HEK293 (cell line): ENCODE measurements around the gene GNG7.
A peak's percentile ranks its signal among the peaks of the same experiment; 100 is the strongest.

Experiments used
- BCL11A ChIP-seq: fragments of 450-650 bp; formaldehyde crosslinking; IDR thresholded peaks from 2 replicates; pipeline ENCODE4 v1.5.1; 2016; ENCODE audit warnings: low read depth, missing biosample characterization, missing genetic modification characterization
- EGR2 ChIP-seq: fragments of 450-650 bp; formaldehyde crosslinking; IDR thresholded peaks from 2 replicates; pipeline ENCODE4 v1.5.1; 2016; ENCODE audit warnings: low read depth, missing biosample characterization, missing genetic modification characterization
- GLIS1 ChIP-seq: fragments of 450-650 bp; formaldehyde crosslinking; IDR thresholded peaks from 2 replicates; pipeline ENCODE4 v1.5.1; 2016; ENCODE audit warnings: missing biosample characterization, missing genetic modification characterization
- KLF16 ChIP-seq: fragments of 450-650 bp; formaldehyde crosslinking; IDR thresholded peaks from 2 replicates; pipeline ENCODE4 v1.5.1; 2017; ENCODE audit warnings: missing biosample characterization, missing genetic modification characterization
- KLF7 ChIP-seq: fragments of 450-650 bp; formaldehyde crosslinking; IDR thresholded peaks from 2 replicates; pipeline ENCODE4 v1.5.1; 2016; ENCODE audit warnings: missing biosample characterization, missing genetic modification characterization, borderline replicate concordance
- PRDM1 ChIP-seq: fragments of 450-650 bp; formaldehyde crosslinking; IDR thresholded peaks from 2 replicates; pipeline ENCODE4; 2016; ENCODE audit warnings: missing biosample characterization, missing genetic modification characterization
- PRDM10 ChIP-seq: fragments of 450-650 bp; formaldehyde crosslinking; IDR thresholded peaks from 2 replicates; pipeline ENCODE4 v1.5.1; 2016; ENCODE audit warnings: missing biosample characterization, missing genetic modification characterization
- SP2 ChIP-seq: fragments of 450-650 bp; formaldehyde crosslinking; IDR thresholded peaks from 2 replicates; pipeline ENCODE4 v1.5.1; 2016; ENCODE audit warnings: missing biosample characterization, missing genetic modification characterization
- ZBTB44 ChIP-seq: fragments of 450-650 bp; IDR thresholded peaks from 2 replicates; pipeline ENCODE4 v1.5.1; 2018; ENCODE audit warnings: missing biosample characterization, mild to moderate bottlenecking, missing genetic modification characterization
- ZBTB7A ChIP-seq: fragments of 450-650 bp; formaldehyde crosslinking; IDR thresholded peaks from 2 replicates; pipeline ENCODE4 v1.5.1; 2016; ENCODE audit warnings: low read depth, missing biosample characterization, missing genetic modification characterization
- ZNF174 ChIP-seq: fragments of 450-650 bp; formaldehyde crosslinking; IDR thresholded peaks from 2 replicates; pipeline ENCODE4 v1.5.0; 2017; ENCODE audit warnings: missing biosample characterization, mild to moderate bottlenecking, missing genetic modification characterization
- ZNF18 ChIP-seq: fragments of 450-650 bp; formaldehyde crosslinking; IDR thresholded peaks from 2 replicates; pipeline ENCODE4 v1.5.1; 2016; ENCODE audit warnings: missing biosample characterization, missing genetic modification characterization
- ZNF2 ChIP-seq: fragments of 450-650 bp; formaldehyde crosslinking; IDR thresholded peaks from 2 replicates; pipeline ENCODE4 v1.5.1; 2016; ENCODE audit warnings: missing biosample characterization, missing genetic modification characterization
- ZNF23 ChIP-seq: fragments of 450-650 bp; formaldehyde crosslinking; IDR thresholded peaks from 2 replicates; pipeline ENCODE4 v1.5.1; 2016; ENCODE audit warnings: missing biosample characterization, missing genetic modification characterization, borderline replicate concordance
- ZNF24 ChIP-seq: fragments of 450-650 bp; formaldehyde crosslinking; IDR thresholded peaks from 2 replicates; pipeline ENCODE4 v1.5.1; 2016; ENCODE audit warnings: missing biosample characterization, missing genetic modification characterization
- ZNF398 ChIP-seq: fragments of 450-650 bp; formaldehyde crosslinking; IDR thresholded peaks from 2 replicates; pipeline ENCODE4 v1.5.1; 2017; ENCODE audit warnings: missing biosample characterization, missing genetic modification characterization
- ZNF449 ChIP-seq: fragments of 450-650 bp; formaldehyde crosslinking; IDR thresholded peaks from 2 replicates; pipeline ENCODE4 v1.5.1; 2017; ENCODE audit warnings: missing biosample characterization, mild to moderate bottlenecking, missing genetic modification characterization, moderate library complexity
- ZNF514 ChIP-seq: fragments of 450-650 bp; formaldehyde crosslinking; IDR thresholded peaks from 2 replicates; pipeline ENCODE4 v1.5.1; 2016; ENCODE audit warnings: missing biosample characterization, missing genetic modification characterization
- ZNF629 ChIP-seq: fragments of 450-650 bp; formaldehyde crosslinking; IDR thresholded peaks from 2 replicates; pipeline ENCODE4 v1.5.1; 2017; ENCODE audit warnings: missing biosample characterization, missing genetic modification characterization
- ZNF639 ChIP-seq: fragments of 450-650 bp; formaldehyde crosslinking; IDR thresholded peaks from 2 replicates; pipeline ENCODE4 v1.5.1; 2016; ENCODE audit warnings: missing biosample characterization, missing genetic modification characterization

GNG7 gene

GRCh38 chr19:2474232-2475017 lies 228.1 kb downstream of the GNG7 start (continued):
- TF ChIP-seq ZNF18 (tag by site-specific recombination): no peak
- TF ChIP-seq PRDM1 (tag by site-specific recombination): no peak
- peak; percentile 56 for TF ChIP-seq BCL11A (tag by site-specific recombination)
- no peak for TF ChIP-seq ZNF174 (tag by site-specific recombination)
- TF ChIP-seq ZNF639: no peak
- TF ChIP-seq ZNF24 (tag by site-specific recombination): peak; percentile 41
- peak; percentile 50; the same call in 1 of the 2 replicates for TF ChIP-seq KLF7 (tag by site-specific recombination)
- peak; percentile 53; the same call in 1 of the 2 replicates for TF ChIP-seq ZBTB44 (tag by site-specific recombination)
- TF ChIP-seq SP2 (tag by site-specific recombination): peak; percentile 74
- no peak for TF ChIP-seq ZNF23
- TF ChIP-seq KLF16 (tag by site-specific recombination): peak; percentile 76
- peak; percentile 45; the same call in 1 of the 2 replicates for TF ChIP-seq ZNF398
- peak; percentile 69; the same call in 1 of the 2 replicates for TF ChIP-seq ZNF2
- no peak for TF ChIP-seq ZNF514 (tag by site-specific recombination)
- TF ChIP-seq GLIS1 (tag by site-specific recombination): peak; percentile 89
- TF ChIP-seq EGR2 (tag by site-specific recombination): peak; percentile 94
- peak; percentile 72 for TF ChIP-seq PRDM10 (tag by site-specific recombination)
- no peak for TF ChIP-seq ZNF449 (tag by site-specific recombination)
- TF ChIP-seq ZBTB7A (tag by site-specific recombination): peak; percentile 89
- peak; percentile 78 for TF ChIP-seq ZNF629 (tag by site-specific recombination)
